ENCODE results near the gene DGKG. TPM values are rescaled to one million over a fixed set of nuclear protein-coding genes. Genes with fewer than 3 reads are reported as not detected.
A peak's percentile ranks its signal among the peaks of the same experiment; 100 is the strongest.

The DGKG gene
- total RNA-seq, 6 experiments from 2014 or later = 1.5 to 3.6 (median 2.0) TPM

DNA sequence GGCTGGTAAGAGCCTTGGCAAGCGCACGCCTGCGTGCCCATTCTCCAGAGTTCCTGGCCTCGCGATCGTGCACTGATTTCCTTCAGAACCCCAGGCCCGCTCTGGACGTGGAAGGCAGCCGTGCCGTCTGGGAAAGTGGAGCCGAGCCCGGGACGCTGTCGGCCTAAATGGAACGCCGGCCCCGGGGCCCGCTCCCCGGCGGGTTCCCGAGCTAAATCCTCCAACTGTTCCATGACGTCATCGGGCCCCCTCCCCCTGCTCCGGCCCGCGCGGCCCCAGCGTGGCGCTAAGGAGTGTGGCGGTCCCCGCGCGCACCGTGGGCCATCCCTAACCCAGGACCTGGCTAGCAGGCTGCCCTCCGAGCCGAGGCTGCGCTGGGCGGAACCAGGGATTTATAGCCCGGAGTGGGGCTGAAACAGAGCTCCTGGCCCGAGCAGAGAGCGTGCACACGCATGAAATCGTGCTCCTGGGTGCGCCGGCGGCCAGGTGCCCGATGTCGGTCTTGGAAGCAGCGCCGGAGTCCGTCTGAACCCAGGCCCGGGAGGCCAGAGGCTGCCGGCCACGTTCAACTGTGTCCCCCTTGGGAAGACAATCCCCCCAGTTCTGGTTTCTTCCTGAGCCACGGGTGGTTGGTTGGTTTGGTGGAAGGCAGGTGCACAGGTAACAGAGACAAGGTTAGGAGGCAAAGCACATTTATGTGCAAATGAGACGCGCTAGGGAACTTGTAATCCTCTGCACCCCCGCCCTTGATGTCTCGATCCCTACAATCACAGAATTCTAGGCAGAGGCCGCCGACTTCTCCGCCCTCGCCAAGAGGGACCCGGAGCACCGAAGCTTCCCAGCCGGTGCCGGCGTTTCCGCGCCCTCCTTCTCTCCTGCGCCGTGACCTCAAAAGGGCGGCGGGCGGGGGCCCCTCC is 168.2 kb downstream of the DGKG start:
- Histone ChIP-seq H3K36me3 (no peaks in the 10 kb centered on the region), H3K4me1 (peaks cover 0 to 9% (median 0%) of the 10 kb centered on the region in 4 donors), H3K27me3 (peaks cover 0 to 12% of the 10 kb centered on the region in 2 donors), H3K27ac (no peak overlapping the region), H3K9me3 (no peaks in the 10 kb centered on the region), H3K4me3 (peak overlapping the region in 1 of 3 donors; percentile 21)
- no peak for TF ChIP-seq CTCF (IDR thresholded peaks at IDR 0.05)
- no peak for TF ChIP-seq POLR2A (IDR thresholded peaks at IDR 0.05)
- WGBS (ENCODE audit: insufficient coverage, low coverage, low lambda C conversion rate, missing lambda C conversion rate) = 30% methylated on average over 15 of the region's 75 CpGs
- intact Hi-C loops (cut with DNase I) = no loop called here
- DNase-seq (no peak), ATAC-seq (peak in 3 of 4 donors; percentile 27 to 53 (median 33))

- ATAC-seq (no peak), DNase-seq (no peak)
- H3K4me3 ChIP-seq = no peak overlapping the region
- peaks cover 0 to 9% (median 0%) of the 10 kb centered on the region in 4 donors for H3K4me1 ChIP-seq
- no peaks in the 10 kb centered on the region for H3K9me3 ChIP-seq
- no peaks in the 10 kb centered on the region for H3K36me3 ChIP-seq
- no peak for TF ChIP-seq POLR2A (IDR thresholded peaks at IDR 0.05)
- TF ChIP-seq CTCF (IDR thresholded peaks at IDR 0.05) = no peak
- 61% methylated on average over 6 of the region's 6 CpGs for WGBS (ENCODE audit: insufficient coverage, low coverage, low lambda C conversion rate, missing lambda C conversion rate)
- intact Hi-C loops (cut with DNase I) = no loop called here
- H3K27ac ChIP-seq = no peak overlapping the region
- peaks cover 0 to 12% of the 10 kb centered on the region in 2 donors for H3K27me3 ChIP-seq
Observed at GRCh38 chr3:186192823-186193222, 169.2 kb downstream of the DGKG start.

- ATAC-seq = no peak
- H3K27ac ChIP-seq = no peak overlapping the region
- intact Hi-C loops (cut with DNase I) = loop anchor here in 1 of 2 donors (10.0 kb wide), 1 partner anchor 1145 kb away; no protein-coding TSS in a partner anchor
Observed at GRCh38 chr3:186189492-186189891, 172.5 kb downstream of the DGKG start.

More at GRCh38 chr3:186189492-186189891, 172.5 kb downstream of the DGKG start:
- no peaks in the 10 kb centered on the region for H3K9me3 ChIP-seq
- WGBS (ENCODE audit: insufficient coverage, low coverage, low lambda C conversion rate, missing lambda C conversion rate) = 86% methylated on average over 2 of the region's 2 CpGs
- no peak overlapping the region for H3K4me3 ChIP-seq
- no peaks in the 10 kb centered on the region for H3K27me3 ChIP-seq
- H3K4me1 ChIP-seq = peaks cover 0 to 9% (median 0%) of the 10 kb centered on the region in 4 donors
- no peaks in the 10 kb centered on the region for H3K36me3 ChIP-seq
- TF ChIP-seq POLR2A (IDR thresholded peaks at IDR 0.05) (no peak), CTCF (IDR thresholded peaks at IDR 0.05) (no peak)
- no peak for DNase-seq

Measured in right lobe of liver (tissue), 6 donors.